Effector CD4-positive, alpha-beta T cell (primary cell): Measurements from ENCODE around the gene TMEM127.
"Not testable (repeated sequence)": the region's sequence is repeated elsewhere in the genome, so short reads cannot be mapped to it uniquely, and the experiment has no call there.

Experiments
- DNase-seq: peaks from one replicate; pipeline ENCODE4 v3.0.0-alpha.2; 2020

Gene TMEM127

DNA sequence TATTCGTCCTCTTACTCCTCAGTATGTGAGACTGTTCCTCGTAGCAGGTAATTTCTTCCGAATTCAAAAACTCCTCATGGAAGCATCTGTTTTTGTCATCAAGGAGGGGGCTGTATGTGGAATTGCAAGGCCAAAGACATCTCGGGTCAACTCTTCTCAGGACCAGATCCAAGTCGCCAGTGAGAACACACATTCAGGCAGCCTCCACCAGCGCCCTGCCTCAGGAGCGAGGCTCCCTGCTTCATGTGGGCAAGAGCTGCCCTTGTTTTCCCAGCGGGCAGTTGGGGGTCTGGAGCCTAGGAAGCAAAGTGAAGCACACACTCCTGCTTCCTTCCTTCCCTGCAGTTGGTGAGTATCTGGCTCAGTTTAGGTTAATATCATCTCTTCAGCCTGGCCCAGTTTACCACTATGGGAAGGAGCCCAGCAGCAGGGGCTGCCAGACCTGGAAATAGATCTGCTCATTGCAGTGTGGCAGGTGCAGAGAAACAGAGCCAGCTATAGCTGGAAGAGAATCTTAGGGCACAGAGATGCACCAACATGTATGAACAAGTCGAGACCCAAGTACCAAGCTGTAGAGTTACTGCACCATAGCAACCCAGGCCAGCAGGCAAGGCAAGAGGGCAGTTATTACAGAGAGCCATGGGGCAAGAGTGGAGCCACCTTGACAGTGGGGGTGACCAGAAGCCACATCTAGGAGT lies 25.3 kb downstream of the TMEM127 start:
- no peak for DNase-seq

DNA sequence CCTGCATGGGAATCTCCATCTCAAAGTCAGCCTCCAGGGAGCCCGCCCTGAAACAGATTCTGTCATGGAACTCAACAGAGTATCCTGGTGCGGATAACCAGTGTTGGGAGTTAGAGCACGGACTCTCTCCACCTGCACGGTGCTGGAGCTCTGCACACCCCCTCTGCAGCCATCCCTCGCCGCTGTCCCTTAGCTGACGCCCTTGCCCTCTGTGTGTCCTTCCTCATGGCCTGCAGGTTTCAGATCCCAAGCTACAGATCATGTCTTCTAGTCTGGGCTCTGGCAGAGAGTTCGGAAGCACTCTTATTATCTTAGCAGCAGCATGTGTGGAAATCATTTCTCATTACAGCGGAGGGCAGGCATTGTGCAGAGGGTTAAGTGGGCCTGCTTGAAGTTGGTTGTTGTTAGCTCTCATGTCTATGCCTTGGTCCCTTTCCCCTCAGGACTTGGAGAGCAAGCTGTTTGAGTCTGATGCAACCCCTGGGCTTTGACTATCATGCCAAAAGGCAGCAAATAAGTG lies 26.0 kb downstream of the TMEM127 start:
- DNase-seq: no peak

DNA sequence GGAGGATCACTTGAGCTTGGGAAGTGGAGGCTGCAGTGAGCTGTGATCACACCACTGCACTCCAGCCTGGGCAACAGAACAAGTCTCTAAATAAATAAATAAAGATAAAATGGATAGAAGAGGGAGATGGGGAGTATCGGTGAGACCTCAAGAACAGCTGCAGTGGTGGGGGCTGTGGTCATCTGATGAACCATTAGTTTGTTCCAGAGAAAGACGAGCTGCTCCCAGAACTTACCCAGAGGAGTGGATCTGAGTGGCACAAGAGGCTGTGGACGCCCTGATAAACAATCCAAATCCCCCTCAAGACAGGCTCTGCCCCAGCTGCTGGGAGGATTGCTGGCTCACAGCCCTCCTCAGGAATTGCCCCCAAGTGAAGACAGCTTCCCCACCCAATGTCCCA lies 26.7 kb downstream of the TMEM127 start:
- DNase-seq: no peak

DNA sequence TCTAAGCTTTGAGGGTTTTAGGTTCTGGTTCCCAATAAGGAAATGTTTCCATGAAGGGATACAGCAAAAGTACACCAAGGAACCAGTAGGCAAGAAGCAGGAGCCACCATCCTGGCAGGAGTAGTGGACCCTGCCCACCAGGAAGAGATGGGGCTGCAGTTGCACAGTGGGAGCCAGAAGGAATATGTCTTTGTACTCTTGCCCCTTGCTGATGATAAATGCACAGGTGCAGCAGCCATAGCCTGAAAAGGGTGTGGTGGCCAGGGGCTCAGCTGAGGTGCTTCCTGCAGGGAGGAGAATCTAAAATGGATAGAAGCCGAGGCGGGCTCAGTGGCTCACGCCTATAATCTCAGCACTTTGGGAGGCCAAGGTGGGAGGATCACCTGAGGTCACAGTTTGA lies 27.5 kb downstream of the TMEM127 start:
- DNase-seq: no peak

DNA sequence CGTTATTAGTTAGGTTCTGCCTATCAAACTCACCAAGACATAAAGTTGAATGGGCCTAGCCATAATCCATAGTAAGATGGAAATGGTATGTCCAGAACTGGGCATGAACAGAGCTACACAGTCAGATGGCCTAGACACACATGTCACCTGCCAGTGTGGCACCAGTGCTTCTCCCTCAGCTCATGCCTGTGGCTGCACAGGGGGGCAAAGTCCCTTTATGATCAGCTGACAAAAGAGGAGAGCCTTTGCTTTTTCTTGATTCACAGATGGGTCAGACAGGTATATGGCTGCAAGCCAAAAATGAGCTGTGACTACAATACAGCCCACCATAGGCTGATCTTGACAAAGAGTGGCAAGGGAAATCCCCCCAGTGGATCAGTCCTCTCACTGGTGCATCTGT lies 28.9 kb downstream of the TMEM127 start:
- no peak for DNase-seq

DNA sequence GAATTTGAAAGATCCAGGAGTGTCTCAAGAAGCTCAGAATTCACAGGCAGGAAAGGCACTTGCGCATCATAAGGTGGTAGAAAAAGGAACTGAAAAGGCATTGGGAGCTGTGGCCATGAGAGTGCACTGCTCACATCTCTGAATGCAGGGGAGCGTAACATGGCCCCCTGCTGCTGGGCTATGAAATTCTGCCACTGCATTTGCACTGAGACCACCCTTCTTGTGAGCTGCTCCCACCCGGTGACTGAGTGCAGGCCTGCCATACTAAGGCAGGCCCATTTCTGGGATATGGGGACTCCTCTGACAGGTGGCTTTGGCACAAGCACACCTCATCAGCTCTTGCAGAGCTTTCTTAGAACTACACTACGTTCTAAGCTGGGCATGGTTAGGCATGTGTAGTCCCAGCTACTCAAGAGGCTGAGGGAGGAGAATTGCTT lies 31.9 kb downstream of the TMEM127 start:
- DNase-seq: no peak

DNA sequence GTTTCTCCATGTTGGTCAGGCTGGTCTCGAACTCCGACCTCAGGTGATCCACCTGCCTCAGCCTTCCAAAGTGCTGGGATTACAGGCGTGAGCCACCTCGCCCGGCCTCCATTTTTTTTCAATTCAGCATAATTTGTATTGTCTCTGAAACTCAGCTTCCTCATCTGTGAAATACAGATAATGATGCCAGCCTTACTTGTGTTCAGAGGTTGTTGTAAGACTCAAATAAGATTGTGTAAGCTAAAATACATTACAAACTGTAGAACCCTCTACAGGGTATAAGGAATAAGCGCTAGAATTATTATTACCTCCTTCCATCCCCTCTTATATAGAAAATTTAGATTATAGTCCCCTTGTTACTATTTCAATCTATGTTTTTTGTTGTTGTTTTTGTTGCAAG lies 32.4 kb downstream of the TMEM127 start:
- no peak for DNase-seq

DNA sequence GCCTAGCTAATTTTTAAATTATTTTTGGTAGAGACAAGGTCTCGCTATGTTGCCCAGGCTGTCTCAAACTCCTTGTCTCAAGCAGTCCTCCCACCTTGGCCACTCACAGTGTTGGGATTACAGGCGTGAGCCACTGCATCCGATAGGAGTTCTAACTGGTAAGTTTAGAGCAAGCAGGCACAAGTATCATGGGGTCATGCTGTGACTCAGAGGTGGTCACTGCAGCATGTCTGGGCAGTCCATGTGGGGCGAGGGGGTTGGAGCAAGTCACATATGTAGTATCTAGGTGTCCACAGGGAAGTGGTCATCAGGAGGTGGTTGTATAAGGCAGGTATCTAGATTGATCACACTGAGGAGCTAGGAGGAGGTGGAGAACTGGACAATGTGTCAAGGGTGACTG lies 34.5 kb downstream of the TMEM127 start:
- no peak for DNase-seq

DNA sequence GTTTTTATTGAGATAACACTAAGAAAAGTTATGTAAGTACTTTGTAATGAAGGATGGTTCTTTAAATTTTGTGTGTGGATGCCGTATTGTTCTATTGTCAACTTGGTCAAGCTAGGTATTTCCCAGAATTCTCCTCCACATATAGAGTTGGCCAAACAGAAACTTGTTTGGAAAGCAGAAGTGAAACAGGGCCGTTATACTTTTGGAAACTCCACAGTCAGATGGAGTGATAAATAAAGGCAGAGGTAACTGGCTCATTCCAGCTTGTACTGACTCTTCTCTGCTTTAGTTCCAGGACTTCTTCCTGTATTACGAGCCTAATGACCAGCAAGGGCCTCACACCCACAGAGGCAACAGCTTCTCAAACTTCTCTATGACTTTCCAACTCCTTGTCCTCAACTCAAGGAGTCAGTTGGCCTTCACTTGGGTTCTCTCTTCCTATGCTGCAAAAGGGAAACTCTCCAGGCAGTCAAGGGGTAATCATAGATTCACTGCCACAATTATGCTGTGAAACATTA lies 40.7 kb downstream of the TMEM127 start:
- DNase-seq: no peak

DNA sequence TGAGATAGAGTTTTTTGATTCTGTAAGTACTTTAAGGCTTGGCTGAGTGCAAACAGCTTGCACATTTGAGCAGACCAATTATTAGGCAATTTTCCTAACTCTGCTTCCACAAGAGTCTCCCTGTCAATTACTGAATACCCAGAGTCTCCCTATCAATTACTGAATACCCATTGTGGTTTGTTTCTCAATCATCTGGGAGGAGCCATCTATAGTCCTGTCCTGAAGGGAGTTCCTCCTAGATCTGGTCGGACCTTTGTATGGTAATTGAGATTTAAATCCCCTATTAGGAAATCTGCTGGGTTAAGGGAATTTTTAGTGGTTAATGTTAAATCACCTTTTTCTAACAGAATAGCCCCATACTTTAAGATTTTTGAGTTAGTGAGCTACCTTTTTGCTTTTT lies 44.7 kb downstream of the TMEM127 start:
- DNase-seq: not testable (repeated sequence)

DNA sequence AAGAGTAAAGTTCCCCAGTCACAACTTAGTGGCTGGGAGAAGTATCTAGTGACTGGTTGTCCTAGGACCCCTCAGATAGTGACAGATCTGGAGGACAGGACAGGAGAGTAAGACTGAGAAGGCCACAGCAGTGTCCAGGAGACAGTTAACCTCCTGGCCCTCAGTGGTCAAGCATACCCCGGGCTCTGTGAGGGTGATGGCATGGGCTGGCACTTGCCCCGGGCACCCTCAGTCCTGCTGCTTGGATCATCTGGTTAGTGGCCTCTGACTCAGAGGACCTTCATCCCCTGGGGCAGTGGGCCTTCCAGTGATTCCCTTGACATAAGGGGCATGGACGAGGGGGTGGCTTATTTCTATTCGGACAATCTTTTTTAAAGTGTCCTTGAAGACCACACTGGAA lies 45.8 kb downstream of the TMEM127 start:
- not testable (repeated sequence) for DNase-seq

DNA sequence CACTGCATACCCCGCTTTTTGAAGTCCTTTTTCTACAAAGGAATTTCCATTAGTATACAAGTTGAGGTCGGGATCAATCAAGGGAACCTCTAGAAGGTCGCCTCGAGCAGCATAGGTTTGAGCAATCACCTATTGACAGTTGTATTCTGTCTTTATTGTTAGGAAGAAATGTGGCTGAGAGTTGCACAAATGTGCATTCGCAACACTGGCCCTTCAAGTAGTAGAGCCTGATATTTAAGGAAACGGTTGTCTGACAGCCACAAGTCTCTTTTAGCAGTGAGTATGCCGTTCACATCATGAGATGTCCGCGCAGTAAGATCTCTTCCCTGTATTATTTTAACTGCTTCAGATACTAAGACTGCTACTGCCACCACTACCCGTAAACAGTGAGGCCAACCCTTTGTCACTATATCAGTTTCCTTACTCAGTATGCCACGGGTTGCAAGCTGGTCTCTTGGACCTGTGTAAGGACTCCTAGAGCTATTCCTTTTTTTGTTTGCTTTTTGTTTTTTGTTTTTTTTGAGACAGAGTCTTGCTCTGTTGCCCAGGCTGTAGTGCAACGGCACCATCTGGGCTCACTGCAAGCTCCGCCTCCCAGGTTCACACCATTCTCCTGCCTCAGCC lies 47.2 kb downstream of the TMEM127 start:
- no peak for DNase-seq

DNA sequence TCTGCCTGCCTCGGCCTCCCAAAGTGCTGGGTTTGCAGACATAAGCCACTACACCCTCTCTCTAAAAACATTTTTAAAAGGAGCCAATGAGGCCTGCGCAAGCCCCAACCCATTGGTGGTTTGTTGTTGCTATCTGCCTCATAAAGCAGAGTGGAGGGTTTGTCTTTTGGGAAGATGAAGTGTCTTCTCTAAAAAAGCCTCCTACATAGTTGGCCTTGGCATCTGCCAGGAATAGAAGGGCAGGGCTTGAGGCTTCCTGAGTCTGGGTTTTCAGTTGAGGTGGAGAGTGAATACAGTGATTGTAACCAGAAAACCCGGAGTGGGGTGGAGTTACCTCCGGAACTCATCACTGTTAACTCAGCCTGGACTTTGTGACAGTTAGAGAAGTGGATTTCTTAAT lies 51.2 kb downstream of the TMEM127 start:
- DNase-seq: no peak

DNA sequence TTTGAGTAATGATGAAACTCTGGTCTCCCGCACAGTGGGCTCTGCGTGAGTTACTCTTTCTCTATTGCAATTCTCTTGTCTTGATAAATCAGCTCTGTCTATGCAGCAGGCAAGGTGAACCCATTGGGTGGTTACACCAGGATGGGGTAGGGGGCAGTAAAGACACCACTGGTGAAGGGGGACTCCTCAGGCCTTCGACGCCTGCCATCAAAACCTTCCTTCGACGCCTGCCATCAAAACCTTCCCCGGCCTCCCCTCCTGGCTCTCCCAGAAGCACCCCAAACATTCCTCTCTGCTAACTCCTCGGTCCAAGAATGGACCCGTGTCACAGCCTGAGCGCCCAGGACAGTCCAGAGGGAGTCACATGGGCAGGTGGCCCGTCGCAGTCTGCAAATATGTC lies 52.4 kb downstream of the TMEM127 start:
- no peak for DNase-seq

DNA sequence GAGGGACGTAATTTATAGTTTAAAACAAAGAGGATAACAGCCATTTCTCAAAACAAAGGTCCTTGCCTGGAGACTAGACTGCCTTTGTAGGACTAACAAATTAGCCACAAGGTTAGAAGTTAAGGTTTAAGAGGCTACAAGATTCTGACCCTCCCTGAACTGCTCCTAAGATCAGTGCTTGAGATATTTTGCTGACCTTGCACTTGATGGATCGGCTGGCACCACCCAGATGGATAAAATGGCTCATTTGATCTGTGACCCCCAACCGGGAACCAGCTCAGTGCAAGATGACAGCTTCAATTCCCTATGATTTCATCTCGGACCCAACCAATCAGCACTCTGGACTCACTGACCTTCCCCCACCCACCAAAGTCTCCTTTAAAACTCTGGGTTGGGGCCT lies 53.5 kb downstream of the TMEM127 start:
- no peak for DNase-seq

DNA sequence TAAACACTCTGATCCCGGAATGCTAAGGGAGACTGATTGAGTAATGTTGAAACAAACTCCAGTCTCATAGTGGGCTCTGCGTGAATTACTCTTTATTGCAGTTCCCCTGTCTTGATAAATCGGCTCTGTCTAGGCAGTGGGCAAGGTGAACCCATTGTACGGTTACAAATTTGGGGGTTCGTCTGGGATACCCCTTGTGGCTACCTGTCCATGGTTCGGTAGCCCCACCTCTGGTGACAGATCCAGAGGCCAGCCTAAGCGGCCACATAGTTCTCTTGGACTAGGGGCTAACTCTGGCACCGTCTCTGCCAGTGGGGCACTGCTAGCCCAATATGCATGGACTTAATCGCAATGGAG lies 56.1 kb downstream of the TMEM127 start:
- DNase-seq: no peak

DNA sequence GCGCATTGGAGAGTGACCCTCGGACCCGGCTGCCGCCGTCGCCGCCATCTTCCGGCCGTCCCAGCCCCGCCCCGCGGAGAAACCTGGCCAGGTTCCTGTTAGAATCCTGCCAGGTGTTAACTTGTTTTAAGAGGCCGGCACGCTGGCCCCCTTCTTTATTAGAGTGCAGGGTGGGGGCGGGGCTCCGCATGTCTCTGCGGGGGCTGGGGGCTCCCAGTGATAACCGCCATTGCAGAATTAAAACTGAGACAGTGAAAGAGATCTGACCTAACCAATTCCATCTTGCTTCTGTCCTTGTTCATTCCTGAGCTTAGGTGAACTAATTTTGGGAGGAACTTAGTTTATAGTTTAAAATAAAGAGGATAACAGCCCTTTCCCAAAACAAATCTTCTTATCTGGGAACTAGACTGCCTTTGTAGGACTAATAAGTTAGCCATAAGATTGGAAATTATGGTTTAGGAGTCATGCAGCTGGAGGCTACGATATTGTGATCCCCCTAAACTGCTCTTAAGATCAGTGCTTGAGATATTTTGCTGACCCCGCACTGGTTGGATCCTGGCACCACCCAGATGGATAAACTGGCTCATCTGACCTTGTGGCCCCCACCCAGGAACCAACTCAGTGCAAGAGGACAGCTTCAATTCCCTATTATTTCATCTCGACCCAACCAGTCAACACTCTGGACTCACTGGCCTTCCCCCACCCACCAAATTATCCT lies 56.6 kb downstream of the TMEM127 start:
- DNase-seq: no peak

DNA sequence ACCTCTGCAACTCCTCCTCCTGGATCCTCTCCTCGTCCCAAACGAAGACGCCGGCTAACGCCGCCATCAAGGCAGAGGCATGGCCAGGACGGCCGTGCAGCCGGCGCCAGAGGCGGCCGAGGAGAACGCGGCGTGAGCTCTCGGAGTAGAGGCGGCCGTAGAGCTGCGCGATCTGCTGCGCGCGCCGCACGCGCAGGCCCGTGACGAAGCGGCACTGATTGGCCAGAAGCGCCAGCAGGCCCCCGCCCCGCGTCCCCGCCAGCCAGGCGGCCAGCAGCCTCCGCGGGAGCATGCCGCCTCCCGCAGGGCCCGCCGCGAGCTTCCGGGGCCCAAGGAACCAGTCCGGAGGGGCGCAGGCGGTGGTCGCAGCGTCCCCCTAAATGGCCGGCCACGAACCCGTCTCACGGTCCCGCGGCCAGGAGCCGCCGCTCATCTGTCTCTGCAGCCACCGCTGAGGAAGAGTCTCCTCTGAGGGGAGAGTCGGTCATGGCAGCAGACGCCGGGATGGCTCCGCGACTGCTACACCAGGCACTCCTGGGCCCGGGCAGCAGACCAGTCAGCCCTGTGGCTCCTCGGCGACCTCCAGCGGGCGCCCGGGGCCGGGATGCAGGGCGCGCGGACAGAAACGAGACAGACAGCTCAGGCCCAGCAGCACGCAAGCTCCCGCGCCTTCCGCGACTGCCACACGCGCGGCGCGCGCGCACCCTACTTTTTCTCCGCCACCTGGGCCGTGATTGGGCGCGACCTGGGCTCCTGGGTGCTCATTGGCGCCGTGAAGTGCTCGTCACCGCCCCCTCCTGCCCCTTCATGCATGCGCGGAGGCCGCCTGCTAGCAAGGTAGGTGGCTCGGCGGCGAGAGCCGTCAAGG lies 57.4 kb downstream of the TMEM127 start, which contains the start of gene STARD7:
STARD7 (minus strand) TSS at position 685 of the 868 bp plus-strand sequence; CDS start at position 292, 393 bp downstream.
- DNase-seq: peak; percentile 95

DNA sequence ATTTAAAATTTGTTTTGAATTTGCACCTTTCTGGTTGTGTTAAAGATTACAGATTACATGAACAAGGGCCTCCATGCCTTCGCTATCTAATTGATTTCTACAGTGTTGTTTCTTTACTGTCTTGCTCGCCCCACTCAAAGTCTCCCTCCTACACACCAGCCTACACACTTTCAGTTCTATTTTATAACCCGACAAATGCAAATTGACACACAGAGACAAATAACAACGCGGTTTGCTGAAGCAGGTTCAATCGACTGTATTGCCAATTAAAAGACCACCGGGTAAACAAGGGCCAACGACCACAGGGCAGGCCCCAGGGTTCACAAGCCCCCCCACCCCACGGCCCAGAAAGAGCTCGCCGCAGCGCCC lies 58.0 kb downstream of the TMEM127 start:
- no peak for DNase-seq

DNA sequence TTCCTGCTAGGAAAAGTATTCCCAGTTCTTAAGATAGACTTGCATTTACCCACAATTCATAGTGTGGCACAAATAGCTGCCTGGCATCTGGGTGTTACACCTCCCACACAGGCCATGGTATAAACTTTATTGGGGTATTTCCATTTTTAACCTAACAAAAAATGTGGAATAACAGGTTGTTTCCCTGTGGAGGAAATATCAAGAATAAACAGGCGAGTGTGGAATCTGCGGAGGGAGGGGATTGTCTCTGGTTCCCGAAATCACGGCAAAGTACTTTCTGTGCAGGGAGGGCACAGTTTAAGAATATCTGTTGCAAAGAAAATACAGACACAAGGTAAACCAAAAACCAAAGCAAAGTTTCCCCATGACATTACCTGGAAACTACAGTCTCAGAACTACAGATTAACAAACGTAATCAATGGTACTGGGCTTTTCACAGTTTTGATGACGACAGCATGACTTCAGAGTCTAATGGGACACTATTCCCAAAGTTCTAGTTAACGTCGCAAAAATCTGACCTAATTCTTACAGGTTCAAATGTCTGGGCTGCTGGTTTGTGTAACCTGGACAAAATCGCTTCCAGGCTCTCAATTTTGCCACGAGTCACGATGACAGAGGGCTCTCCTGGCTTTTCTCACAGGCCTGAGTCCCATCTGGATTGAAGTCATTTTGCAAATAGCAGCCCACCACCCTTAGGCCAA lies 58.6 kb downstream of the TMEM127 start:
- DNase-seq: no peak

DNA sequence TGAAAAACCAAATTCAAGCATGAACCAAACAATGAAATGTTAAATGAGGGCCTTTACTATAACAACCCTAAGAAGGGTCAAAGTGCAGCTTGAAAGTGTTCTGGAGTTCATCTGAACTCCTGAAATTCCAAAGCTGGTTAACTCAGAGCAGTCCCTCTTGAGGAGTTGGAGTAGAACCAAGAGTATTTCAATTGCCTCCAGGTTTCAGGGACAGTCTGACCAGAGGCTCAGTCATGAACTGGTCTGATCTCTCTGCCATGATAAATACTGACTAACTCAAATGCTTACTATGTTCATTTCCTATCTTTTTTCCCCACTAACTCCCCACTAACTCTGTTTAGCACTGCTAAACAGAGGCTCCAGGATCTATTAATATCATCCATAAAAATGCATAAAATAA lies 59.9 kb downstream of the TMEM127 start:
- DNase-seq: no peak
